KMS-11 (cell line): ENCODE measurements around the gene KRTAP4-1.
"Not testable (repeated sequence)": the region's sequence is repeated elsewhere in the genome, so short reads cannot be mapped to it uniquely, and the experiment has no call there.

Source experiments
- H2AFZ ChIP-seq: fragments of 200-600 bp; sonication (generic); 2 replicates; pipeline ENCODE4 v1.6.1; 2016; ENCODE audit warnings: antibody characterized with exemption, mixed run types, low read depth
- H3K27ac ChIP-seq: fragments of 200-600 bp; sonication (generic); 2 replicates; pipeline ENCODE4 v1.6.1; 2016; ENCODE audit warnings: mild to moderate bottlenecking, mixed run types
- H3K27me3 ChIP-seq: fragments of 200-600 bp; sonication (generic); 2 replicates; pipeline ENCODE4 v1.6.1; 2017; ENCODE audit warnings: mild to moderate bottlenecking, low read depth, mixed run types, moderate library complexity; ENCODE audit not compliant: insufficient read depth
- H3K36me3 ChIP-seq: fragments of 200-600 bp; sonication (generic); 2 replicates; pipeline ENCODE4 v1.6.1; 2017; ENCODE audit warnings: mild to moderate bottlenecking, mixed run types; ENCODE audit not compliant: insufficient read depth
- H3K4me1 ChIP-seq: fragments of 200-600 bp; sonication (generic); 2 replicates; pipeline ENCODE4 v1.6.1; 2016; ENCODE audit warnings: mild to moderate bottlenecking, low read depth, mixed run types; ENCODE audit not compliant: poor library complexity, severe bottlenecking
- H3K4me2 ChIP-seq: fragments of 200-600 bp; sonication (generic); 2 replicates; pipeline ENCODE4 v1.7.0; 2016; ENCODE audit warnings: mild to moderate bottlenecking, mixed run types
- H3K4me3 ChIP-seq: fragments of 200-600 bp; sonication (generic); IDR thresholded peaks from 2 replicates; pipeline ENCODE4 v1.6.1; 2017; ENCODE audit warnings: low read depth, low read length, mixed read lengths; ENCODE audit not compliant: insufficient read depth
- H3K79me2 ChIP-seq: fragments of 200-600 bp; sonication (generic); 2 replicates; pipeline ENCODE4 v1.6.1; 2016; ENCODE audit warnings: low read depth, mixed run types; ENCODE audit not compliant: insufficient read depth
- H3K9ac ChIP-seq: fragments of 200-600 bp; sonication (generic); 2 replicates; pipeline ENCODE4 v1.6.1; 2016; ENCODE audit warnings: mild to moderate bottlenecking, mixed run types
- H4K20me1 ChIP-seq: fragments of 200-600 bp; sonication (generic); 2 replicates; pipeline ENCODE4 v1.6.1; 2016; ENCODE audit warnings: mild to moderate bottlenecking, mixed run types; ENCODE audit not compliant: insufficient read depth
- CTCF ChIP-seq: fragments of 200-600 bp; sonication (generic); conservative IDR thresholded peaks from 2 replicates; pipeline ENCODE4 v1.6.1; 2017; ENCODE audit warnings: low read depth, mild to moderate bottlenecking, antibody characterized with exemption, low read length, moderate library complexity, mixed read lengths

Gene KRTAP4-1

GRCh38 chr17:41167561-41167960 is 17.1 kb downstream of the KRTAP4-1 start:
- no peak overlapping the region for H3K9ac ChIP-seq
- no peaks in the 10 kb centered on the region for H3K4me1 ChIP-seq
- TF ChIP-seq CTCF = no peak
- no peaks in the 10 kb centered on the region for H3K27me3 ChIP-seq
- H4K20me1 ChIP-seq = no peaks in the 10 kb centered on the region
- H3K27ac ChIP-seq = no peak overlapping the region
- H3K79me2 ChIP-seq = no peaks in the 10 kb centered on the region
- H3K4me2 ChIP-seq = no peak overlapping the region
- no peaks in the 10 kb centered on the region for H3K36me3 ChIP-seq
- H2AFZ ChIP-seq = no peak overlapping the region
- H3K4me3 ChIP-seq = no peak overlapping the region

GRCh38 chr17:41163828-41164227 is 20.9 kb downstream of the KRTAP4-1 start:
- Histone ChIP-seq H3K27ac (no peak overlapping the region), H3K9ac (no peak overlapping the region), H3K79me2 (no peaks in the 10 kb centered on the region), H3K4me3 (no peak overlapping the region), H3K27me3 (no peaks in the 10 kb centered on the region), H2AFZ (no peak overlapping the region), H3K4me2 (no peak overlapping the region), H3K4me1 (no peaks in the 10 kb centered on the region), H4K20me1 (no peaks in the 10 kb centered on the region), H3K36me3 (no peaks in the 10 kb centered on the region)
- TF ChIP-seq CTCF = no peak

DNA sequence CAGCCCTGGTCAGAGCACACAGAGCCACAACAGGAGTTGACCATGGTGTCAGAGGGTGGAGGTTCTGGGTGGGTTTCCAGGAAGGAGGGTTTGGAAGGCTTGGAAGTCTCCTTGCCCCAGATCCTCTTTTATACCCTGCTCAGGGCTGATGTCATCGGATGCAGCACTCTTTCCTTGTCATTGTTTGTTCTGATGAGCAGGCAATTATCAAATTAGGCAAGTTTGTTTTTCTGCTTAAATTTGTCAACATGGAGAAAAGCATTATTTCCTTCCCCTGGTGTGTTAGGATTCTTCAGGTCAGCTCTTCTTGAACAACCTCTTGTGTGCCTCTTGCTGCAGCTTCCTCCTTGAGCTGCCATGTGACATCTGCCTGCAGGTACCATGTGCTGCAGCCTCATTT is 24.1 kb downstream of the KRTAP4-1 start, which contains the start of gene KRTAP4-4:
KRTAP4-4 (minus strand) TSS at position 101 of the 400 bp plus-strand sequence; CDS start at position 44, 57 bp downstream.
- no peak within 1 kb of the TSS for H3K4me3 ChIP-seq
- no peaks in the 10 kb centered on the region for H3K4me1 ChIP-seq
- H3K9ac ChIP-seq = no peak within 1 kb of the TSS
- H2AFZ ChIP-seq = no peak within 1 kb of the TSS
- no peak within 1 kb of the TSS for H3K4me2 ChIP-seq
- TF ChIP-seq CTCF = no peak
- no peak within 1 kb of the TSS for H3K27ac ChIP-seq
- H4K20me1 ChIP-seq = no peaks in the 10 kb centered on the region
- H3K79me2 ChIP-seq = no peaks in the 10 kb centered on the region
- no peaks in the 10 kb centered on the region for H3K27me3 ChIP-seq
- H3K36me3 ChIP-seq = no peaks in the 10 kb centered on the region

GRCh38 chr17:41160190-41160589 is 24.5 kb downstream of the KRTAP4-1 start:
- not testable (repeated sequence) for H3K4me2 ChIP-seq, H4K20me1 ChIP-seq, H3K36me3 ChIP-seq, H3K27me3 ChIP-seq, H3K4me1 ChIP-seq, H3K27ac ChIP-seq, H3K9ac ChIP-seq, H3K79me2 ChIP-seq, H2AFZ ChIP-seq, H3K4me3 ChIP-seq

GRCh38 chr17:41153856-41154255 is 30.9 kb downstream of the KRTAP4-1 start:
- Histone ChIP-seq H2AFZ (no peak overlapping the region), H3K9ac (no peak overlapping the region), H4K20me1 (no peaks in the 10 kb centered on the region), H3K79me2 (no peaks in the 10 kb centered on the region), H3K4me2 (no peak overlapping the region), H3K27ac (no peak overlapping the region), H3K4me1 (no peaks in the 10 kb centered on the region), H3K36me3 (no peaks in the 10 kb centered on the region), H3K27me3 (no peaks in the 10 kb centered on the region), H3K4me3 (no peak overlapping the region)
- TF ChIP-seq CTCF = no peak
